Ishikawa (cell line): Measurements from ENCODE around the gene CYTH4.

Source experiments
- CEBPB ChIP-seq: IDR thresholded peaks from 2 replicates; pipeline ENCODE4 v1.6.1; 2012
- CREB1 ChIP-seq: IDR thresholded peaks from 2 replicates; pipeline ENCODE4 v1.6.1; 2012; ENCODE audit warnings: low read depth
- EGR1 ChIP-seq: IDR thresholded peaks from 2 replicates; pipeline ENCODE4 v1.6.1; 2012
- EP300 ChIP-seq: IDR thresholded peaks from 2 replicates; pipeline ENCODE4 v1.6.1; 2012; ENCODE audit warnings: borderline replicate concordance
- FOXM1 ChIP-seq: IDR thresholded peaks from 2 replicates; pipeline ENCODE4 v1.6.1; 2012; ENCODE audit warnings: low read depth, borderline replicate concordance
- NFIC ChIP-seq: IDR thresholded peaks from 2 replicates; pipeline ENCODE4 v1.6.1; 2012
- RAD21 ChIP-seq: IDR thresholded peaks from 2 replicates; pipeline ENCODE4 v1.6.1; 2012; ENCODE audit warnings: low read depth
- REST ChIP-seq: IDR thresholded peaks from 2 replicates; pipeline ENCODE4 v1.6.1; 2012; ENCODE audit warnings: low read depth, mild to moderate bottlenecking
- TAF1 ChIP-seq: IDR thresholded peaks from 2 replicates; pipeline ENCODE4 v1.6.1; 2012; ENCODE audit warnings: low read depth, mild to moderate bottlenecking
- TCF12 ChIP-seq: IDR thresholded peaks from 2 replicates; pipeline ENCODE4 v1.6.1; 2012; ENCODE audit warnings: low read depth
- TEAD4 ChIP-seq: IDR thresholded peaks from 2 replicates; pipeline ENCODE4 v1.6.1; 2012
- USF1 ChIP-seq: IDR thresholded peaks from 2 replicates; pipeline ENCODE4 v1.6.1; 2012
- YY1 ChIP-seq: IDR thresholded peaks from 2 replicates; pipeline ENCODE4 v1.6.1; 2012; ENCODE audit warnings: low read depth
- ZBTB7A ChIP-seq: IDR thresholded peaks from 2 replicates; pipeline ENCODE4 v1.6.1; 2012; ENCODE audit warnings: low read depth
- TF ChIP-seq, protein P1 (sequence below): IDR thresholded peaks from 2 replicates; pipeline ENCODE4 v1.6.1; 2012

Gene CYTH4

DNA sequence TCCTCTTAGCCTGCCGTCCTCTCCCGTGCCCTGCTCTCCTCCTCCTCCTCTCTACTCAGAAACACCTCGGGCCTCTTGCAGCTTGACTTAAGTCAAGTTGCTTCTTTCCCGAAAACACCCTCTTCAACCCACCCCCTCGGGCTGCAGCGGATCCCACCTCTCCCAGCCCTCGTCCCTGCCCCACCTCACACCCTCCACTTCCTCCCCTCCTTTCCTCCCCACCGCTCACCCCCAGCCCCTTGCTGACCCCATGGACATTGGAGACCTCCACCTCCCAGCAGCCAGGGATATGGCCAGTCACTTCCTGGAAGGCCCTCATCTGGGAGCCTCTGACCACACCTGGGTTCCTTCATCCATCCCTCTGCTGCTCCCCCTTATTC, 8.5 kb upstream of the CYTH4 start:
- TF ChIP-seq TAF1: no peak
- TF ChIP-seq CREB1: no peak
- TF ChIP-seq, protein P1, sequence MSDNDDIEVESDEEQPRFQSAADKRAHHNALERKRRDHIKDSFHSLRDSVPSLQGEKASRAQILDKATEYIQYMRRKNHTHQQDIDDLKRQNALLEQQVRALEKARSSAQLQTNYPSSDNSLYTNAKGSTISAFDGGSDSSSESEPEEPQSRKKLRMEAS: no peak
- TF ChIP-seq USF1: no peak
- no peak for TF ChIP-seq TEAD4
- TF ChIP-seq EGR1: no peak
- no peak for TF ChIP-seq NFIC
- no peak for TF ChIP-seq RAD21
- TF ChIP-seq ZBTB7A: no peak
- TF ChIP-seq EP300: no peak
- TF ChIP-seq FOXM1: no peak
- no peak for TF ChIP-seq REST

- TF ChIP-seq, protein P1: no peak
- TF ChIP-seq EGR1 (no peak), USF1 (no peak), FOXM1 (no peak), ZBTB7A (no peak), REST (no peak)
Observed at GRCh38 chr22:37274380-37274862, 7.9 kb upstream of the CYTH4 start.

GRCh38 chr22:37275134-37275533, 7.2 kb upstream of the CYTH4 start:
- TF ChIP-seq YY1: no peak
- no peak for TF ChIP-seq TAF1
- TF ChIP-seq TEAD4: no peak
- no peak for TF ChIP-seq EP300
- TF ChIP-seq EGR1: no peak
- TF ChIP-seq RAD21: no peak
- TF ChIP-seq REST: no peak
- no peak for TF ChIP-seq ZBTB7A
- no peak for TF ChIP-seq CEBPB
- TF ChIP-seq USF1: no peak
- TF ChIP-seq, protein P1: no peak
- TF ChIP-seq CREB1: no peak
- no peak for TF ChIP-seq NFIC
- TF ChIP-seq TCF12: no peak
- no peak for TF ChIP-seq FOXM1

DNA sequence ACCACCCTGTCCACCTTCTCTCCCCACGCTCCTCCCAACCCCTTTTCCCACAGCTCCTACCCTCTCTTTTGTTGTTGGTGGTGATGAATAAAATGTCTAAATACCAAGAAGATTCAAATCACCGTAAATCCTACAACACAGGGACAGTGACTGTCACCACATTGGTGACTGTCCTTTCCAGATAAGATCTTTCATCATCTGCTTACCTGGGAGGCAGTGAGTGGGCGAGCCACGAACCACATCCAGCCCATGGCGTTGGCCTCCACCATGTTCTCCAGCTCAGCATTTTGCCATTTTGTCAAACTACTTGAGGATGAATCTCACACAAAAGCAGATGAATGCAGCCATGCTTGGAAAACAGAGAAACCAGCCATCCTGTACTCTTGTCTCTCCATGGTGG, 6.7 kb upstream of the CYTH4 start:
- no peak for TF ChIP-seq CEBPB

DNA sequence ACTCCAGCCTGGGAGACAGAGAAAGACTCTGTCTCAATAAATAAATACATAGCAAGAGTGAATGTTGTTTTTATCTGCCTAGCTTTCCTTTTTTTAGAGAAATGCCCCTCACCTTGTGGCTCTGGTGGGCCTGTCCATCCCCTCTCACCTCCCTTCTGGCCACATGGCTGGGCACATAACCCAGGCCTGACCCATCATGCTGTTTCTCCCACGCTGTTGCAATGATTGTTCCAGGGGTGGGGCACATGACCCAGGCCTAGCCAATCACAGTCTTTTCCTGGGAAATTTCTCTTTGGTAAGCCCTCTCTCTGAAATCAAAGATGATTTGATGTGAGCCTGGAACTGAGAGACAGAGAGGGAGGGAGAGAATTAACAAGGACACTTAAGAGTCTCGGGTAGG, 5.5 kb upstream of the CYTH4 start:
- TF ChIP-seq USF1 (peak; percentile 92), YY1 (no peak)
- TF ChIP-seq, protein P1: 0 out of 2 replicates have a peak, but pooled peaks have one; percentile 35
